Measurements from ENCODE around the gene ADORA2A.

The ADORA2A gene

DNA sequence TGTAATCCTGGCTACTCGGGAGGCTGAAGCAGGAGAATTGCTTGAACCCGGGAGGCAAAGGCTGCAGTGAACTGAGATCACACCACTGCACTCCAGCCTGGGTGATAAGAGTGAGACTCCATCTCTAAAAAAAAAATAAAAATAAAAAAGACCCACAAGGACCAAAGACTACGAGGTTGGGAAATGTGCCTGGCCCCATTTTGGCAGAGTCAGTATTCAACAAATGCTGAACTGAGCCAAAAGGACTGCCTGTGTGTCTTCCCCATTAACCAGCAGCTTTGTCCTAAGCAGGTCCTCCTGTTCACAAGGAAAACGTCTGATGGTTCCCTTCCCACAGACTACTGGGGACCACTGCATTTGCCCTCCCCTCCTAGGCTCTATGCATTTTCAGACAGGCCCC lies 27.6 kb downstream of the ADORA2A start:
- no peak overlapping the region for H3K4me3 ChIP-seq
- DNase-seq (ENCODE audit: low read depth, low spot score): no peak
- H3K36me3 ChIP-seq (ENCODE audit: insufficient read depth, low read length): no peaks in the 10 kb centered on the region
- no peak for TF ChIP-seq FOXP2 (optimal IDR thresholded peaks at IDR 0.05; ENCODE audit: control extremely low read depth, extremely low read length, insufficient read depth)
- no peak for TF ChIP-seq EZH2 (IDR thresholded peaks at IDR 0.05)
- TF ChIP-seq POLR2AphosphoS5 (IDR thresholded peaks at IDR 0.05; ENCODE audit: borderline replicate concordance, low read depth, low read length): no peak
- H3K27ac ChIP-seq: no peak overlapping the region
- no peak overlapping the region for H3K9ac ChIP-seq (ENCODE audit: insufficient read length)
- H3K9me3 ChIP-seq (ENCODE audit: low read depth, low read length): no peaks in the 10 kb centered on the region

DNA sequence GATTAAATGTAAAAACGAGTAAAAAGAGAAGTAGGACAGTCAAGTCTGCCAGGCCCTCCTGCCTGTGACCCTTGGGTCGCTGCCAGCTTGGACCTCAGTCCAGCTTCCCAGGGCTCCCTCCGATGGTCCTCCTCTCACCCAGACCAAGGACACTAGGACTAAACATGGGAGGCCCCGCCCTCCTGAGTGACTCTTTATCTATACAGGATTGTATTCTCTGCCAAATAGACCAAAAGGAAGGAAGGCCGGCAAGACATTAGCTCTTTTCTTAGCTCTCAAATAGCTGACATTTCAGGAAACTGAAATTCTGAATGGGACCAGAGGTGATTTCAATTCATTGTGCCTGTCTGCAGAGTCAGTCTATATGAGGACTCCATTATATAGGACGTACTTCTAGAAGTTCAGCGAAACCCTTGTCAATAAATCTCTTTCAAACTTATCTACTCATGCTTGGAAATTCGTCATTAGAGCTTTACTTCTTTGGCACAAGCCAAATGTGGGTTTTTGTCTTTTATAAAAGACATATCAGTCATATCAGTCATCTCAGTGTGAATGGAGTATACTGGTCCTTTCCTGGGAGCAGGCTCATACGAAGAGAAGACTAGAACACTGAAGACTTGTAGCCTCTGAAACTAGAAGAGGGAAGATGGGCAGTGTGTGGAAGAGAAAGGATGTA lies 28.5 kb downstream of the ADORA2A start:
- Histone ChIP-seq H3K4me3 (no peak overlapping the region), H3K9me3 (ENCODE audit: low read depth, low read length) (no peaks in the 10 kb centered on the region), H3K27ac (no peak overlapping the region), H3K36me3 (ENCODE audit: insufficient read depth, low read length) (no peaks in the 10 kb centered on the region), H3K9ac (ENCODE audit: insufficient read length) (no peak overlapping the region)
- no peak for DNase-seq (ENCODE audit: low read depth, low spot score)
- TF ChIP-seq POLR2AphosphoS5 (IDR thresholded peaks at IDR 0.05; ENCODE audit: borderline replicate concordance, low read depth, low read length) (no peak), FOXP2 (optimal IDR thresholded peaks at IDR 0.05; ENCODE audit: control extremely low read depth, extremely low read length, insufficient read depth) (no peak), EZH2 (IDR thresholded peaks at IDR 0.05) (no peak)

DNA sequence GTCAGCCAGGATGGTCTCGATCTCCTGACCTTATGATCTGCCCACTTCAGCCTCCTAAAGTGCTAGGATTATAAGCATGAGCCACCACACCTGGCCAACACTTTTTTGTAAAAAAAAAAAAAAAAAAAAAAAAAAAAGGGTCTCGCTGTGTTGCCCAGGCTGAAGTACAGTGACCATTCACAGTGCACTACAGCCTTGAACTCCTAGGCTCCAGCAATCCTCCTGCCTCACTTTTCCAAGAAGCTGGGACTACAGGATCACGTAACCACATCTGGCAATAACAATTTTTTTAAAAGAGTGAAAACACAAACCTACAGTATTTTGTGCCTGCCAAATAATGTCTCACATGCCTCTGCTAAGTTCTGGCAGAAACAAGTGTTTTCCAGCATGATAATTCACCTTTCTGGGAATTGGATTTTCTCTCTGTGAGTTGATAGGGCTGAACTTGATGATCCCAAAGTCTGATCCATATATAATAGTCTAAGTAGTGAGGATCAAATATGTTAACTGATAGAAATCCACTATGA lies 30.6 kb downstream of the ADORA2A start:
- H3K27ac ChIP-seq: no peak overlapping the region
- no peaks in the 10 kb centered on the region for H3K36me3 ChIP-seq (ENCODE audit: insufficient read depth, low read length)
- no peak overlapping the region for H3K4me3 ChIP-seq
- no peak overlapping the region for H3K9ac ChIP-seq (ENCODE audit: insufficient read length)
- TF ChIP-seq FOXP2 (optimal IDR thresholded peaks at IDR 0.05; ENCODE audit: control extremely low read depth, extremely low read length, insufficient read depth) (no peak), POLR2AphosphoS5 (IDR thresholded peaks at IDR 0.05; ENCODE audit: borderline replicate concordance, low read depth, low read length) (no peak), EZH2 (IDR thresholded peaks at IDR 0.05) (no peak)
- no peak for DNase-seq (ENCODE audit: low read depth, low spot score)
- no peaks in the 10 kb centered on the region for H3K9me3 ChIP-seq (ENCODE audit: low read depth, low read length)

DNA sequence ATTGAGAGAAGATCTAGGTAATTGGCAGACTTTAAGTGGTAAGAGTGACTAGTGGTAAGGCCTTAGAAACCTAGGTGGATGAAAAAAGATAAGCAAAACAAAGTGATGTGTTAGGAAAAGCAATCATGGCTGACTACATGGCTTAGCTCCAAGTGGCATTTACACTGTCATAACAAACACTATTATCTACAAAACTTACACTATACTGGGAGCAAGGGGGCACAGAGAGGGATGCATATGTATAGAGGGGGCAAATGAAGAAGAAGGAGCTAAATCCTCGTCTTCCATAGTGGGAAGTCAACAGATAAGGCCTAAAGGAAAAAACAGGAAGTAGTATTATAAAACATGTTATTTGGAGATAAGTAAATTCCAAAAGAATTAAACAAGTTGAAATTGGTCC lies 32.5 kb downstream of the ADORA2A start:
- no peaks in the 10 kb centered on the region for H3K36me3 ChIP-seq (ENCODE audit: insufficient read depth, low read length)
- no peak overlapping the region for H3K27ac ChIP-seq
- H3K9me3 ChIP-seq (ENCODE audit: low read depth, low read length): no peaks in the 10 kb centered on the region
- no peak overlapping the region for H3K4me3 ChIP-seq
- no peak for TF ChIP-seq POLR2AphosphoS5 (IDR thresholded peaks at IDR 0.05; ENCODE audit: borderline replicate concordance, low read depth, low read length)
- no peak for TF ChIP-seq FOXP2 (optimal IDR thresholded peaks at IDR 0.05; ENCODE audit: control extremely low read depth, extremely low read length, insufficient read depth)
- TF ChIP-seq EZH2 (IDR thresholded peaks at IDR 0.05): no peak
- no peak for DNase-seq (ENCODE audit: low read depth, low spot score)
- no peak overlapping the region for H3K9ac ChIP-seq (ENCODE audit: insufficient read length)

DNA sequence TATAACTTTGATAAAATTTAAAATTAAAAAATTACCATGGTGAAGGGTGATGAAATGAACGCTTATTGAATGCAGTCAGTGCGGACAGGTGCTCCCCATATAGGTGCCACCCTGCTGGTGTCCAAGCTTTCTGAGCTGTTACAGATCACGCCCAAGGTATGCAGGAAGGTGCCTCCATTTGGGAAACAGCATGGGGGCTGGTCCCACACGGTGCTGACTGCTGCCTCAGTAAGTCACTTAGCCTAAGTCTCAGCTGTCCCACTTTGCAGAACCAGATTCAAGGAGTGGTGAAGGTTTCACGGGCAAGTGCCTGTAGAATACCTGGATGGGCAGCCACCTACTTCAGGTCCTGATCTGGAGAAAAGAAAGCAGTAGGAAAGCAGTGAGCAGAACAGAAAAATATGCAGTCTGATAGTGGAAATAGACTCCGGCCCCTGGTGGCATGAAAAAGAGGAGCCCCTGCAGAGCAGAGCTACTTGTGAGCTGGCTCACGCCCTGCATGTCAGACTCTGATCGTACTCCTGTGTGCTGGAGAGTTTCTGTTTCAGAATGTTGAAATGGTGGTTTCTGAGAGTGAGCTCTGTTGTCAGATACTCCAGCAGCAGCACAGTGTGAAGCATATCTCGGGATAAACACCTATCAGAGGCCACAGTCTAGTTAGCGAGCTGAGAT lies 33.2 kb downstream of the ADORA2A start:
- H3K27ac ChIP-seq: no peak overlapping the region
- no peak for DNase-seq (ENCODE audit: low read depth, low spot score)

DNA sequence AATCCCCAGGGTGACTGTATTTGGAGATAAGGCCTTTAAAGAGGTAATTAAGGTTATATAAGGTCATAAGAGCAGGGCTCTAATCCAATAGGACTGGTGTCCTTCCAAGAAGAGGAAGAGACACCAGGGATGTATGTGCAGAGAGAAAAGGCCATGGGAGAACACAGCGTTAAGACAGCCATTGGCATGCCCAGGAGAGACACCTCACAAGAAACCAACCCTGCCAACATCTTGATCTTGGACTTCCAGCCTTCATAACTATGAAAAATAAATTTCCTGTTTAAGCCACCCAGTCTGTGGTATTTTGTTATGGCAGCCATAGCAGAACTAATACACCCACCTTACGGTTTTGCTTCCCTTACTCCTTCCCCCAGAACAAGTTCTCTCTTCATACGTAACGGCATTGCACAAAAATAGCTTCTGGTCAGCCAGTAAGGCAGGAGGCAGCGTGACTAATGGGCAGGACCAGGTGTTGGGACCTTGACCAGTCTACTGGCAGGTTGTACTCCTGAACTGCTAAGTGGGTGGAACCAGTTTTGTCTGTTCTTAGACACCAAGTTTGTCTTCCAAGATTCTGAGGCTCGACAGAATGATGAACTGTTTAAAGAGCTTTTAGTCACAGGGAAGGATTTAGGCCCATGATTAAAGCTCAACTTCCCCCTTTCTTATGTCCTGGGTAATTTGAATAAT lies 35.8 kb downstream of the ADORA2A start:
- H3K4me3 ChIP-seq: no peak overlapping the region
- no peaks in the 10 kb centered on the region for H3K9me3 ChIP-seq (ENCODE audit: low read depth, low read length)
- no peak for TF ChIP-seq FOXP2 (optimal IDR thresholded peaks at IDR 0.05; ENCODE audit: control extremely low read depth, extremely low read length, insufficient read depth)
- H3K27ac ChIP-seq: no peak overlapping the region
- H3K36me3 ChIP-seq (ENCODE audit: insufficient read depth, low read length): no peaks in the 10 kb centered on the region
- no peak for DNase-seq (ENCODE audit: low read depth, low spot score)
- H3K9ac ChIP-seq (ENCODE audit: insufficient read length): no peak overlapping the region

More for the DNA sequence above, 33.2 kb downstream of the ADORA2A start:
- Histone ChIP-seq H3K4me3 (no peak overlapping the region), H3K9ac (ENCODE audit: insufficient read length) (no peak overlapping the region), H3K9me3 (ENCODE audit: low read depth, low read length) (no peaks in the 10 kb centered on the region), H3K36me3 (ENCODE audit: insufficient read depth, low read length) (no peaks in the 10 kb centered on the region)
- TF ChIP-seq POLR2AphosphoS5 (IDR thresholded peaks at IDR 0.05; ENCODE audit: borderline replicate concordance, low read depth, low read length) (no peak), EZH2 (IDR thresholded peaks at IDR 0.05) (no peak), FOXP2 (optimal IDR thresholded peaks at IDR 0.05; ENCODE audit: control extremely low read depth, extremely low read length, insufficient read depth) (no peak)

DNA sequence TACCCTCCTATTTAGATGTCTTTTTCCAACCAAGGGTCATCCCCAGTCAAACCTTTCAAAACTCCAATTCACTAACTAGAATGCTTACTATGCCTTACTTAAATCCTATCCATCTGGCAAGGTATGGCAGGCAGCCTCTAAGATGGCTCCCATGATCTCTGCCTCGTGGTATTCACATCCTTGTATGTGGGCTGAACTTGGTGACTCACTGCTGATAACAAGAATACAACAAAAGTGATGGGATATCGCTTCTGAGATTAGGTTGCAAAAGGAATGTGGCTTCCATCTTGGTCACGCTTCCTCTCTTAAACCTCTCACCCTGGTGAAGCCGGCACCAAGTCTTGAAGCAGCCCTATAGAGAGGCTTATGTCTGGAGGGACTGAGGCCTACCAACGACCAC lies 38.2 kb downstream of the ADORA2A start:
- Histone ChIP-seq H3K4me3 (no peak overlapping the region), H3K9me3 (ENCODE audit: low read depth, low read length) (no peaks in the 10 kb centered on the region), H3K27ac (no peak overlapping the region), H3K9ac (ENCODE audit: insufficient read length) (no peak overlapping the region), H3K36me3 (ENCODE audit: insufficient read depth, low read length) (no peaks in the 10 kb centered on the region)
- no peak for DNase-seq (ENCODE audit: low read depth, low spot score)
- no peak for TF ChIP-seq FOXP2 (optimal IDR thresholded peaks at IDR 0.05; ENCODE audit: control extremely low read depth, extremely low read length, insufficient read depth)
- TF ChIP-seq EZH2 (IDR thresholded peaks at IDR 0.05): no peak
- no peak for TF ChIP-seq POLR2AphosphoS5 (IDR thresholded peaks at IDR 0.05; ENCODE audit: borderline replicate concordance, low read depth, low read length)

DNA sequence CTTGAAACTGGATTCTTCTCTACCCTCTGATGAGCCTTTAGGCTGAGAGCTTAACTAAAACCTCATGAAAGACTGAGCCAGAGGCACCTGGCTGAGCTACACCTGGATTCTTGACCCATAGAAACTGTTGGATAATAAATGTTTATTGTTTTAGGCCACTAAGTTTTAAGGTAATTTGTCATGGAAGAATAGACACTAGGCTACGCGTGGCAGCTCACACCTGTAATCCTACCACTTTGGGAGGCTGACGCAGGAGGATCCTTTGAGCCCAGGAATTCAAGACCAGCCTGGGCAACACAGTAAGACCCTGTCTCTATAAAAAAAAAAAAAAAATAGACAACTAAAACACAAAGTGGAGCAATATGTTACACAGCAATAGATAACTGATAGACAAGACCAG lies 38.6 kb downstream of the ADORA2A start:
- Histone ChIP-seq H3K4me3 (no peak overlapping the region), H3K36me3 (ENCODE audit: insufficient read depth, low read length) (no peaks in the 10 kb centered on the region), H3K27ac (no peak overlapping the region), H3K9me3 (ENCODE audit: low read depth, low read length) (no peaks in the 10 kb centered on the region), H3K9ac (ENCODE audit: insufficient read length) (no peak overlapping the region)
- no peak for TF ChIP-seq FOXP2 (optimal IDR thresholded peaks at IDR 0.05; ENCODE audit: control extremely low read depth, extremely low read length, insufficient read depth)
- TF ChIP-seq POLR2AphosphoS5 (IDR thresholded peaks at IDR 0.05; ENCODE audit: borderline replicate concordance, low read depth, low read length): no peak
- no peak for TF ChIP-seq EZH2 (IDR thresholded peaks at IDR 0.05)
- DNase-seq (ENCODE audit: low read depth, low spot score): no peak
